ENCODE data around the gene NHLH1.

- TF ChIP-seq, protein P1, sequence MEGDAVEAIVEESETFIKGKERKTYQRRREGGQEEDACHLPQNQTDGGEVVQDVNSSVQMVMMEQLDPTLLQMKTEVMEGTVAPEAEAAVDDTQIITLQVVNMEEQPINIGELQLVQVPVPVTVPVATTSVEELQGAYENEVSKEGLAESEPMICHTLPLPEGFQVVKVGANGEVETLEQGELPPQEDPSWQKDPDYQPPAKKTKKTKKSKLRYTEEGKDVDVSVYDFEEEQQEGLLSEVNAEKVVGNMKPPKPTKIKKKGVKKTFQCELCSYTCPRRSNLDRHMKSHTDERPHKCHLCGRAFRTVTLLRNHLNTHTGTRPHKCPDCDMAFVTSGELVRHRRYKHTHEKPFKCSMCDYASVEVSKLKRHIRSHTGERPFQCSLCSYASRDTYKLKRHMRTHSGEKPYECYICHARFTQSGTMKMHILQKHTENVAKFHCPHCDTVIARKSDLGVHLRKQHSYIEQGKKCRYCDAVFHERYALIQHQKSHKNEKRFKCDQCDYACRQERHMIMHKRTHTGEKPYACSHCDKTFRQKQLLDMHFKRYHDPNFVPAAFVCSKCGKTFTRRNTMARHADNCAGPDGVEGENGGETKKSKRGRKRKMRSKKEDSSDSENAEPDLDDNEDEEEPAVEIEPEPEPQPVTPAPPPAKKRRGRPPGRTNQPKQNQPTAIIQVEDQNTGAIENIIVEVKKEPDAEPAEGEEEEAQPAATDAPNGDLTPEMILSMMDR (IDR thresholded peaks at IDR 0.05), result no peak
- TF ChIP-seq POLR2A (IDR thresholded peaks at IDR 0.05), result no peak
Measured at GRCh38 chr1:160403244-160403643, 36.4 kb downstream of the NHLH1 start.

All from gastroesophageal sphincter (tissue), 3 donors.